Stimulated activated CD8-positive, alpha-beta memory T cell treated with anti-CD3 and anti-CD28 coated beads, Interleukin-12 subunit alpha, Interleukin-12 subunit beta, amount 100 ng/mL, for 24 hours (primary cell): ENCODE measurements around the gene OR12D3.
"Not testable (repeated sequence)": the region's sequence is repeated elsewhere in the genome, so short reads cannot be mapped to it uniquely, and the experiment has no call there.

Experiments
- DNase-seq: peaks from one replicate; pipeline ENCODE4 v3.0.0-alpha.2; 2020; ENCODE audit errors: extremely low read depth

Gene OR12D3

GRCh38 chr6:29375191-29375590 lies at the start of gene OR12D3:
Gene OR12D3, minus strand, starts transcription at chr6:29375291. Its CDS starts 4 bp downstream, at chr6:29375287.
- no peak for DNase-seq

GRCh38 chr6:29424575-29424974 lies 49.5 kb upstream of the OR12D3 start:
- DNase-seq = no peak

GRCh38 chr6:29424168-29424567 lies 49.1 kb upstream of the OR12D3 start:
- no peak for DNase-seq

- no peak for DNase-seq
Observed at GRCh38 chr6:29419516-29419915, 44.4 kb upstream of the OR12D3 start.

- DNase-seq = no peak
Observed at GRCh38 chr6:29414588-29414987, 39.5 kb upstream of the OR12D3 start, which contains the start of gene OR12D1. Gene OR12D1, plus strand, starts transcription at chr6:29414928.

GRCh38 chr6:29403801-29404200 lies 28.7 kb upstream of the OR12D3 start:
- no peak for DNase-seq

- no peak for DNase-seq
Observed at GRCh38 chr6:29399525-29399924, 24.4 kb upstream of the OR12D3 start.

- no peak for DNase-seq
Observed at GRCh38 chr6:29395331-29395730, 20.2 kb upstream of the OR12D3 start, which contains the start of gene OR12D2. Gene OR12D2, plus strand, starts transcription at chr6:29395631. Its CDS starts 1,069 bp downstream, at chr6:29396700.

GRCh38 chr6:29388533-29388932 lies 13.4 kb upstream of the OR12D3 start:
- DNase-seq = no peak

GRCh38 chr6:29376003-29376402 lies 912 bp upstream of the OR12D3 start:
- DNase-seq = no peak

- no peak for DNase-seq
Observed at GRCh38 chr6:29368765-29369164, 6.3 kb downstream of the OR12D3 start, which contains the start of gene OR5V1. Gene OR5V1, minus strand, starts transcription at chr6:29368865. Its CDS starts 12,670 bp downstream, at chr6:29356195.

GRCh38 chr6:29355603-29356002 lies 19.5 kb downstream of the OR12D3 start:
- no peak for DNase-seq

GRCh38 chr6:29354980-29355379 lies 20.1 kb downstream of the OR12D3 start:
- no peak for DNase-seq

GRCh38 chr6:29349348-29349747 lies 25.7 kb downstream of the OR12D3 start:
- not testable (repeated sequence) for DNase-seq

GRCh38 chr6:29345380-29345779 lies 29.7 kb downstream of the OR12D3 start:
- no peak for DNase-seq

- DNase-seq = no peak
Observed at GRCh38 chr6:29336269-29336668, 38.8 kb downstream of the OR12D3 start.

GRCh38 chr6:29332676-29333075 lies 42.4 kb downstream of the OR12D3 start:
- DNase-seq = no peak

- no peak for DNase-seq
Observed at GRCh38 chr6:29325777-29326176, 49.3 kb downstream of the OR12D3 start.
